Naive thymus-derived CD8-positive, alpha-beta T cell (primary cell): ENCODE data around the gene P2RY6. TPM values are rescaled to one million over a fixed set of nuclear protein-coding genes. Genes with fewer than 3 reads are reported as not detected.
A peak's percentile ranks its signal among the peaks of the same experiment; 100 is the strongest.

Experiments used
- ATAC-seq, 2 donors: fragments of 150-1000 bp; cut with Tn5 transposase in 1 of 2; sonication (Bioruptor Pico), chemical (Tn5 transposase) in 1 of 2; 1 replicate in 1 of 2; 2 replicates in 1 of 2; pipeline ENCODE4 v1.10.0; 2021; ENCODE audit warnings: mild to moderate bottlenecking in 2 of 2, moderate library complexity in 2 of 2
- POLR2A ChIA-PET: fragments of 350-600 bp; sonication (Branson Sonifier 250); formaldehyde crosslinking; loops from one replicate; lab custom pipeline; 2021; ENCODE audit warnings: antibody characterized with exemption; lab: Charles Lee
- DNase-seq, 10 donors: peaks; one replicate each; pipeline versions ENCODE4 v3.0.0 to v3.0.0-alpha.2; 2020 to 2022
- H3K27ac Mint-ChIP-seq, 10 donors: one replicate each; pipeline ENCODE4 v1.8.0; 2020 to 2022; ENCODE audit warnings: mild to moderate bottlenecking in 10 of 10, mixed read lengths in 10 of 10, moderate library complexity in 4 of 10, inconsistent platforms in 1 of 10
- H3K27me3 Mint-ChIP-seq, 5 donors: one replicate each; pipeline ENCODE4 v1.8.0; 2021 to 2022; ENCODE audit warnings: mixed read lengths in 5 of 5
- H3K36me3 Mint-ChIP-seq, 3 donors: one replicate each; pipeline ENCODE4 v1.8.0; 2020 to 2022; ENCODE audit warnings: mixed read lengths in 3 of 3, mild to moderate bottlenecking in 2 of 3, inconsistent platforms in 1 of 3
- H3K4me1 Mint-ChIP-seq, 4 donors: one replicate each; pipeline ENCODE4 v1.8.0; 2021 to 2022; ENCODE audit warnings: mixed read lengths in 4 of 4
- H3K4me3 Mint-ChIP-seq, 10 donors: one replicate each; pipeline ENCODE4 v1.8.0; 2020 to 2022; ENCODE audit warnings: mild to moderate bottlenecking in 10 of 10, mixed read lengths in 10 of 10, moderate library complexity in 6 of 10, inconsistent platforms in 1 of 10
- H3K9me3 Mint-ChIP-seq, 9 donors: one replicate each; pipeline ENCODE4 v1.8.0; 2020 to 2022; ENCODE audit warnings: mixed read lengths in 9 of 9, mild to moderate bottlenecking in 3 of 9, inconsistent platforms in 1 of 9, moderate library complexity in 1 of 9
- polyA plus RNA-seq, 3 donors: library from polyadenylated mRNA; unstranded; fragments of 300-500 nt; fragmentation: Illumina TruSeq; gene quantifications; one replicate each; pipeline ENCODE4 v1.2.3, GENCODE V29; 2021
- total RNA-seq, 8 experiments: library from RNA in 2 of 8; stranded (reverse) in 2 of 8; gene quantifications; one replicate each; pipeline ENCODE4 v1.2.3 and lab custom pipeline; 2021 to 2026

The P2RY6 gene
- total and polyA plus RNA-seq, 5 experiments from 2014 or later = 0.52 TPM; not detected in 4

GRCh38 chr11:73323464-73323863 is 51.3 kb downstream of the P2RY6 start:
- no peak overlapping the region for H3K4me3 Mint-ChIP-seq
- peaks cover 5 to 11% (median 11%) of the 10 kb centered on the region in 4 donors for H3K4me1 Mint-ChIP-seq
- POLR2A ChIA-PET = no interaction called here
- H3K27me3 Mint-ChIP-seq = no peaks in the 10 kb centered on the region
- no peaks in the 10 kb centered on the region for H3K36me3 Mint-ChIP-seq
- no peaks in the 10 kb centered on the region for H3K9me3 Mint-ChIP-seq
- DNase-seq (no peak), ATAC-seq (no peak)
- no peak overlapping the region for H3K27ac Mint-ChIP-seq

DNA sequence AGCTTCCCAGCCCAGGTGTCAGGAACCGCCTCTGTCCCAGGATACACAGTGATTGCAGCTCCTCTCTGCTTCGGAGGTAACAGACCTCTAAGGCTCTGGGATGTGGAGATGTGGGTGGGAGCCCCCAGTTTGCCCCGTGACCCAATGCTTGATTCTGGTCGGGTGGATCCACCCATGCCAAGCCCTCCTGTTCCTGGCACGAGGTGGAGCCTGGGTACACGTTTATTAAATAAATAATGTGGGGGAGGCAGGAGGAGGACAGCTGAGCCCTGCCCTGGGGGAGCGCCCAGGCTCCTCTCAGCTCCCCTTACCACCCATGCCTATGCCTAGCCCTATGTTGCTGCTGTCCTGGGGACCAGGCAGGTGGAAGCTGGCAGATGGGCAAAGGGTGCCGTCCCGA is 52.0 kb downstream of the P2RY6 start:
- DNase-seq = no peak
- Mint-ChIP-seq H3K4me1 (peaks cover 5 to 11% (median 11%) of the 10 kb centered on the region in 4 donors), H3K36me3 (no peaks in the 10 kb centered on the region), H3K9me3 (no peaks in the 10 kb centered on the region), H3K27ac (peak overlapping the region in 3 of 10 donors; percentile 31 to 46 (median 43)), H3K4me3 (no peak overlapping the region), H3K27me3 (no peaks in the 10 kb centered on the region)
- POLR2A ChIA-PET = interaction anchor here (1.2 kb wide), 1 partner anchor 10 kb away, joined by 3 read pairs; no protein-coding TSS in a partner anchor
- ATAC-seq = no peak

DNA sequence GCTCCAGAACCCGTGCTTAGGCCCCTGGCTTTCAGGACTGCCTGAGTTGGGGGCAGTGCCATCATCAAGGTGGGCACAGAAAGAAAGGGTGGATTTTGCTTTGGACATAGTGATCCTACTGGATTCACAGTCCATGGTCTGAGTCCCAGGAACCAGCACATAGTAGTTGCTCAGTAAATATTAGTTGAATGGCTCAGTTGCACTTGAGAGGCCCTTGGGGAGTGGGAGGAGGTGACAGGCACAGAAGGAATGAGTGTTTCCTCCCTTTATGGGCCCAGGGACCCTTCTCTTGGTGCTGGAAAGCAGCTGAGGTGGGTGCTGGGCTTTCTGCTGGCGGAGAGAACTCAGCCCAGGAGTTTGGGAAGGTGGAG is 52.5 kb downstream of the P2RY6 start:
- no peak for DNase-seq
- no peaks in the 10 kb centered on the region for H3K36me3 Mint-ChIP-seq
- peaks cover 5 to 11% (median 11%) of the 10 kb centered on the region in 4 donors for H3K4me1 Mint-ChIP-seq
- no peaks in the 10 kb centered on the region for H3K9me3 Mint-ChIP-seq
- no peak for ATAC-seq
- no peak overlapping the region for H3K4me3 Mint-ChIP-seq
- no peaks in the 10 kb centered on the region for H3K27me3 Mint-ChIP-seq
- H3K27ac Mint-ChIP-seq = peak overlapping the region in 1 of 10 donors; percentile 31
- POLR2A ChIA-PET = interaction anchor here (1.2 kb wide), 1 partner anchor 11 kb away, joined by 3 read pairs; no protein-coding TSS in a partner anchor

GRCh38 chr11:73325036-73325981 is 53.2 kb downstream of the P2RY6 start:
- no peaks in the 10 kb centered on the region for H3K27me3 Mint-ChIP-seq
- peak overlapping the region in 2 of 10 donors; percentile 46 to 49 for H3K27ac Mint-ChIP-seq
- ATAC-seq = no peak
- no peaks in the 10 kb centered on the region for H3K36me3 Mint-ChIP-seq
- peaks cover 5 to 11% (median 11%) of the 10 kb centered on the region in 4 donors for H3K4me1 Mint-ChIP-seq
- H3K4me3 Mint-ChIP-seq = no peak overlapping the region
- no peaks in the 10 kb centered on the region for H3K9me3 Mint-ChIP-seq
- POLR2A ChIA-PET = interaction anchor here (1.2 kb wide), 1 partner anchor 12 kb away, joined by 3 read pairs; no protein-coding TSS in a partner anchor
- no peak for DNase-seq

- H3K9me3 Mint-ChIP-seq = no peaks in the 10 kb centered on the region
- H3K4me1 Mint-ChIP-seq = peaks cover 0 to 3% (median 2%) of the 10 kb centered on the region in 4 donors
- no peak overlapping the region for H3K4me3 Mint-ChIP-seq
- no peaks in the 10 kb centered on the region for H3K27me3 Mint-ChIP-seq
- POLR2A ChIA-PET = no interaction called here
- no peaks in the 10 kb centered on the region for H3K36me3 Mint-ChIP-seq
- no peak overlapping the region for H3K27ac Mint-ChIP-seq
- no peak for DNase-seq
- no peak for ATAC-seq
Measured at GRCh38 chr11:73326929-73327811, 55.0 kb downstream of the P2RY6 start.

DNA sequence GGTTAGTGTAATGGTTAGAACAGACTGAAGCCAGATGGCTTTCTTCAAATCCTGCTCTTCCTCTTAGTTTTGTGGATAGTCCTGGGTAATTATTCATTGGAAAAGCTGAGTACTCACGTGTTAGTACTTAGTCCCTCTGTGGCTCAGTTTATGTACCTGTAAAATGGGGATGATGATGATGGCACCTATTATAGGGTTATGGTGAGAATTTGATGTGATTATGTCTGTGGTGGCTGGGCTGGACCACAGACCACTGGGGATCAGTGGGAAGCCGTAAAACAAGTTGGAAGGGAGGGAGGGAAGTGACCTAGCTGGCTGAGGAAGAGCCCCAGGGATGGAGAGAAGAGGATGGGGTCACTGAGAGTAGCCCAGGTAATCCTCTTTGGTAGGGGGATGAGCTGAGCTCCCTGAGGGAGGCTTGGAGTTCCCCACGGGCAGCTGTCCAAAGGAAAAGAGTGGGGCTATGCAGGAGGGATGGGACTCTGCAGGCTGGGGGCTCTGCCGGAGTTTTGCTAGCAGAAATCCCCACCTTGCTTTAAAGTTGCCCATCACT is 55.8 kb downstream of the P2RY6 start:
- POLR2A ChIA-PET = no interaction called here

DNA sequence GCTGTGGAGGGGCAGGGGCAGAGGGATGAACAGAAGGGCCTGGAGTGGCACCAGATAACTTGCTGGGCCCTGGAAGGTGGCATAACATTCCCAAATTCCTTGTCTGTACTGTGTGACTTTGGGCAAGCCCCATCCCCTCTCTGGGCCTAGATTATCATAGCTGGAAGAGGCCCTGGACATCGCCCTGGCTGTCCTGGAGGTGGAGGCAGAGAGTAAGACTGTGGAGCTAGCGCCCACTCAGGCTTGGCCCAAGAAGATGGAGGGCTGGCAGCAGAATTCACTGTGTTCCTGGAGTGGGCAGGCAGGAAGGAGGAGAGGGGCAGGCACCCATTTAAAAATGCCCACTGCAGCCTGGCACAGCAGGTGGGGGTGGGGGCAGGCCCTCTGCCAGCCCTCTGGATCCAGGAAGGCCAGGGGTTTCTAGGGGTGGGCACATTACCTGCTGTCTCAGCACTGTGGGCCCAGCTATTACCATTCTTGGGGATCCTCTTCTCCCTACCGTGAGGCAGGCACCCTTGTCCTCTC is 58.5 kb downstream of the P2RY6 start:
- H3K36me3 Mint-ChIP-seq = no peaks in the 10 kb centered on the region
- H3K27me3 Mint-ChIP-seq = peaks cover 0 to 4% (median 0%) of the 10 kb centered on the region in 5 donors
- H3K27ac Mint-ChIP-seq = no peak overlapping the region
- no peak overlapping the region for H3K4me3 Mint-ChIP-seq
- no peaks in the 10 kb centered on the region for H3K9me3 Mint-ChIP-seq
- peaks cover 0 to 3% (median 0%) of the 10 kb centered on the region in 4 donors for H3K4me1 Mint-ChIP-seq
- POLR2A ChIA-PET = interaction anchor here (0.9 kb wide), 1 partner anchor 20 kb away, joined by 3 read pairs; no protein-coding TSS in a partner anchor
- DNase-seq = no peak
- no peak for ATAC-seq

More for the DNA sequence above, 55.8 kb downstream of the P2RY6 start:
- DNase-seq = no peak
- Mint-ChIP-seq H3K27me3 (no peaks in the 10 kb centered on the region), H3K4me3 (no peak overlapping the region), H3K9me3 (no peaks in the 10 kb centered on the region), H3K4me1 (no peaks in the 10 kb centered on the region), H3K36me3 (no peaks in the 10 kb centered on the region), H3K27ac (peak overlapping the region in 1 of 10 donors; percentile 54)
- ATAC-seq = no peak

DNA sequence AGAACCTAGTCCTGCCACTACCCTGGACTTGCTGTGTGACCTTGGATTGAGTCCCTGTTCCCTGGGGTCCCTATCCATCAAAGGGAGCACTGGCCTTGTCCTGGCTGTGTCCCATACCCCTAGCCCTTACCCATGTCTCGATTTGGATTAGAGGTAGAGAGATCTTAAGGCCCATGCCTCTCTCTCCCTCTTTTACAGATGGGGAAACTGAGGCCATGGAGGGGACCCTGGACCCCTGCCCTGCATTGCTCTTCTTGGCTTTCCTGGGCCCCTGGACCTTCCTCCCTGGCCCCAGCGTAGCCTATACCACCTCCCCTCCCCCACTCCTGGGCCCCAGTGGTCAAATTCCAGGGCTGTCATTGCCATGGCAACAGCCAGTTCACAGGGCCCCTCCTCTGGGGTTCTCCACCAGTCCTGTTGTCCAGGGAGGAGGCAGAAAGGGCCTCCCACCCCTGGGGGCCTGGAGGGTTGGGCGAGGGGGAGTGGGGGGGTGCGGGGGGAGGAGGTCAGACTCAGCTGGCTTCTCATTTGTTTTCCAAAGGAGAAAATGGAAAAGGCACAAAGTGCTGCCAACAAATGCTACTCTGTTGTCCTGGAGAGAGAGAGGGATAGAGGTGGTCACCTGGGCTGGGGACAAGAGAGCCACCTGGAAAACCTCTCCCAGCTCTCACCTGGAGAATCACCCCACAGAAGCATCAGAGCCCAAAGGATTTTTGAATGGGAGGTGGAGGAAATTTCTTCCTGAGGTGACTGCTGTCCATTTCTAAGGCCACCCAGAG is 59.2 kb downstream of the P2RY6 start:
- H3K9me3 Mint-ChIP-seq = no peaks in the 10 kb centered on the region
- no peak overlapping the region for H3K4me3 Mint-ChIP-seq
- H3K4me1 Mint-ChIP-seq = peaks cover 0 to 3% (median 0%) of the 10 kb centered on the region in 4 donors
- ATAC-seq (no peak), DNase-seq (no peak)
- H3K27me3 Mint-ChIP-seq = peaks cover 0 to 5% (median 2%) of the 10 kb centered on the region in 5 donors
- no peak overlapping the region for H3K27ac Mint-ChIP-seq
- no peaks in the 10 kb centered on the region for H3K36me3 Mint-ChIP-seq
- POLR2A ChIA-PET = interaction anchor here (0.9 kb wide), 1 partner anchor 20 kb away, joined by 3 read pairs; no protein-coding TSS in a partner anchor

- Mint-ChIP-seq H3K9me3 (no peaks in the 10 kb centered on the region), H3K4me3 (no peak overlapping the region), H3K4me1 (peaks cover 0 to 3% (median 0%) of the 10 kb centered on the region in 4 donors), H3K36me3 (no peaks in the 10 kb centered on the region), H3K27me3 (peaks cover 0 to 8% (median 2%) of the 10 kb centered on the region in 5 donors), H3K27ac (no peak overlapping the region)
- ATAC-seq = no peak
- no peak for DNase-seq
- POLR2A ChIA-PET = interaction anchor here (1.4 kb wide), 1 partner anchor 25 kb away, joined by 5 read pairs; the partner anchor contains the start of gene ARHGEF17
Measured at GRCh38 chr11:73333173-73333572, 61.0 kb downstream of the P2RY6 start.

DNA sequence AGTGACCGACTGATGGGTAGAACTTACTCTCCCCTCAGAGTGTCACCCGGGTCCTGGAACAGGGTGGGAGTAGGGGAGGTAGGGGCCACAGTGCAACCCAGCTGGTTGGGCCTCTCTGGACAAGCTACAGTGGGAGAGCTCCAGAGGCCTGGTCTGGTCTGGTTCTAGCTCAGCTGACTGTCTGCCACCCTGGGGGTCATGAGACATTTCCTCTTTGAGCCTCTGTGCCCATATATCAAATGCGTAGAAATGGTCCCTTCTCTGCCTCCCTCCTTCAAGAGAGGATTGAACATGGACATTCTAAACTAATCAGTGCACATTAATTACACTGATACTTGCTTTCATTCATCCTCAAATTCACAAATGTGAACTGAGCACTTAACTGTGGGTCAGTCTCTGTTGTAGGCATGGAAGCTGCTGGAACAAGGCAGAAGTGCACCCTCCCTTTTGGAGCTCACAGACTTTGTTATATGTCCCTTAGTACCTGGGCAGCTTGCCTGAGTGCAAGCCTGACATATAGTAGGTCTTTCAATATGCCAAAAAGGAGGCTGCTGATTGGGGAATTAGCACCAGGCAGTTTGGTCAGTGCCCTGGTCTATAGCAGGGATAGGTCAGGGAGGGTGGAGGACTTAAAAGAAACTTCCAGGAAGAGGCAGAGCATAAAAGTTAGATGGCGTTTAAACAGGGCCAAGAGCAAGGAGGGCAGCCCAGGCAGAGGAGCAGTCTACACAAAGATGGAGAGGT is 61.7 kb downstream of the P2RY6 start:
- no peaks in the 10 kb centered on the region for H3K36me3 Mint-ChIP-seq
- H3K4me3 Mint-ChIP-seq = no peak overlapping the region
- no peak overlapping the region for H3K27ac Mint-ChIP-seq
- peaks cover 0 to 8% (median 2%) of the 10 kb centered on the region in 5 donors for H3K27me3 Mint-ChIP-seq
- DNase-seq (no peak), ATAC-seq (no peak)
- H3K9me3 Mint-ChIP-seq = no peaks in the 10 kb centered on the region
- H3K4me1 Mint-ChIP-seq = peaks cover 0 to 3% (median 0%) of the 10 kb centered on the region in 4 donors
- POLR2A ChIA-PET = interaction anchor here (1.4 kb wide), 1 partner anchor 26 kb away, joined by 5 read pairs; the partner anchor contains the start of gene ARHGEF17
